Epidermal melanocyte (primary cell): ENCODE results near the gene GTF2H2C.
"Not testable (repeated sequence)": the region's sequence is repeated elsewhere in the genome, so short reads cannot be mapped to it uniquely, and the experiment has no call there.

Experiments used
- DNase-seq: peaks from one replicate; pipeline ENCODE4 v3.0.0; 2011; ENCODE audit warnings: low spot score; ENCODE audit not compliant: insufficient read length

The GTF2H2C gene

GRCh38 chr5:69559908-69560330, at the start of gene GTF2H2C:
GTF2H2C (plus strand) TSS chr5:69560191; CDS start chr5:69565133, 4,942 bp downstream.
- not testable (repeated sequence) for DNase-seq

- DNase-seq: no peak
These were observed 49.3 kb upstream of the GTF2H2C start for GRCh38 chr5:69510694-69511093.

- DNase-seq: no peak
These were observed 47.2 kb upstream of the GTF2H2C start for GRCh38 chr5:69512740-69513260.

DNA sequence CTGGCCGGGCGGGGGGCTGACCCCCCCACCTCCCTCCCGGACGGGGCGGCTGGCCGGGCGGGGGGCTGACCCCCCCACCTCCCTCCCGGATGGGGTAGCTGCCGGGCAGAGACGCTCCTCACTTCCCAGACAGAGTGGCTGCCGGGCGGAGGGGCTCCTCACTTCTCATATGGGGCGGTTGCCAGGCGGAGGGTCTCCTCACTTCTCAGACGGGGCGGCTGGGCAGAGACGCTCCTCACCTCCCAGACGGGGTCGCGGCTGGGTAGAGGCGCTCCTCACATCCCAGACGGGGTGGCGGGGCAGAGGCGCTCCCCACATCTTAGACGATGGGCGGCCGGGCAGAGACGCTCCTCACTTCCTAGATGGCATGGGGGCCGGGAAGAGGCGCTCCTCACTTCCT, 44.4 kb upstream of the GTF2H2C start:
- not testable (repeated sequence) for DNase-seq

GRCh38 chr5:69516769-69517168, 43.2 kb upstream of the GTF2H2C start:
- DNase-seq: no peak

- no peak for DNase-seq
These were observed 42.2 kb upstream of the GTF2H2C start for GRCh38 chr5:69517763-69518212.

- no peak for DNase-seq
These were observed 40.7 kb upstream of the GTF2H2C start for GRCh38 chr5:69519285-69519684.

- no peak for DNase-seq
These were observed 38.0 kb upstream of the GTF2H2C start for GRCh38 chr5:69522035-69522434.

- no peak for DNase-seq
These were observed 34.5 kb upstream of the GTF2H2C start for GRCh38 chr5:69525490-69525889.

DNA sequence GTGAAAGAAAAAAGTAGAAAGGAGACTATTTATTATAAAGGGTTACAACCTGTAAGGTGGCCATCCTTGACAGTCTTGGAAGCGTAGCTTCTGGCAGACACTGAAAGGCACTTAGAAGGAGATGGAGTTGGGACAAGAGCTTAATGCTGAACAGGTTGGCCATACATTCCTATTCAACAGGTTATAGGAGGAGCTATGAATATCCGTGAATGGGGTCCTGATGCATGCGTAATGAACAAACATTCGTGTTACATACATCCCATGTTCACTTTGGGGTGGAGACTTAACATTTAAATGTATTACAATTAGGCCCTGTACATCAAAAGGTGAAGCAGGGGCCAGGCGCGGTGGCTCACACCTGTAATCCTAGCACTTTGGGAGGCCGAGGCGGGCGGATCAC, 33.3 kb upstream of the GTF2H2C start:
- no peak for DNase-seq

DNA sequence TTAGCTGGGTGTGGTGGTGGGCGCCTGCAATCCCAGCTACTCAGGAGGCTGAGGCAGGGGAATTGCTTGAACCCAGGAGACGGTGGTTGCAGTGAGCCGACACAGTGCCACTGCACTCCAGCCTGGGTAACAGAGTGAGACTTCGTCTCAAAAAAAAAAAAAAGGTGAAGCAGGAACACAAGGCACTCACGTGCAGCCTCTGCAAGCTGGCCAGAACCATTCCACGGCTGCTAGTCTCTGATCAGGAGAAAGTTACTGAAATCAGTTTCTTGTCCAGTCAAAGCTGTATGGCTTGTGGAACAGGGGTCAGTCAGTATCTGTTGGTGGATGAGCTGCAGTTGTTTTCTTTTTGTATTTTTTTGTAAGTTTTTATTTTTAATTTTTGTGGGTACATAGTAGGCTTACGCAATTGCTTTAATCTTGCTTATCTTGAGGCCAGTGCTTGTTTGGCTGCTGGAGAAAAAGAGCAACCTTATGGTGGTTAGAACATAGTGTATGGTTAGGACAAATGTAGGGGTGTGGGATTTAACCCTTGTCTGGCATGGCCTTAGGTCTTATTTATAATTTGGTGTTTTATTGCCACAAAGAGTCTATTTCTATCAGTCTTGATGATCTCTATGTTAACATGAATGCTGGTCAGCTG, 32.7 kb upstream of the GTF2H2C start:
- no peak for DNase-seq

- no peak for DNase-seq
These were observed 32.0 kb upstream of the GTF2H2C start for GRCh38 chr5:69528035-69528434.

- no peak for DNase-seq
These were observed 31.4 kb upstream of the GTF2H2C start for GRCh38 chr5:69528609-69529008.

DNA sequence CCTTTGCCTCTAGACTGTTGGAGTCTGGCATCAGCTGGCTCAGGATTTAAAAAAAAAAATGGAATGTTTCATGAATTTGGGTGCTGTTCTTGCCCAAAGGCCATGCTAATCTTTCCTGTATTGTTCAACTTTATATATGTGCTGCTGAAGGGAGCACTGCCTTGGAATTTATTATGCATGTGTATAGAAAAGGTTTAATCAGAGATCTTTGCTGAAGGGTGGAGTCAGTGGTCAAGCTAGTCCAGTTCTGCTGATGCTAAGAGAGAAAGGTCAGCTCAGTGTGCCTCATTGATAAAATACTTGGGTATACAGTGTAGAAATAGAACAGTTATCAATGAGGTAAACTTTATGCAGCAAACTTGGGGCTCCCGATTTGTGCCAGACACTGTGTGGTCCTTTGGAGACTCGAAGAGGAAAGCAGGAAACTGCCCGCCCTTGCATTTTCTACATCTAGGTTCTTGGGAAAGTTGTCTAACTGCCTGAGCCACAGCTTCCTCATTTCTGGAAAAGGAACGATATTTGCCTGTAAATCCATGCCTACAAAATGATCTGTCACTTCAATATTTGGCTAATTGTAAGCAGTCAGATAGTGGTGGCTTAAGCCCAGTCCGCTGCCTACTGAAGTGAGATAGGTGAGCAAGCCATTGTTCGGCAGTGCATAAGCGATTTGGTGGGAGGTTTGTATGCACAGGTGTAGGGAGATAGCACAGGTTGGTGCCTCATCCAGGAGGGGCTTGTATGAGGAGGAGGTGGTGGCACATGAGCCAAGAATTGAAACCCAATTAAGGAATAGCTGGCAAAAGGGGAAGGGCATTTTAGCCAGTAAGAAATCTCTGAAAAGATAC, 29.2 kb upstream of the GTF2H2C start:
- no peak for DNase-seq

- no peak for DNase-seq
These were observed 28.6 kb upstream of the GTF2H2C start for GRCh38 chr5:69531406-69531801.

GRCh38 chr5:69537911-69538310, 22.1 kb upstream of the GTF2H2C start:
- not testable (repeated sequence) for DNase-seq

- not testable (repeated sequence) for DNase-seq
These were observed 21.3 kb upstream of the GTF2H2C start for GRCh38 chr5:69538735-69539134.

DNA sequence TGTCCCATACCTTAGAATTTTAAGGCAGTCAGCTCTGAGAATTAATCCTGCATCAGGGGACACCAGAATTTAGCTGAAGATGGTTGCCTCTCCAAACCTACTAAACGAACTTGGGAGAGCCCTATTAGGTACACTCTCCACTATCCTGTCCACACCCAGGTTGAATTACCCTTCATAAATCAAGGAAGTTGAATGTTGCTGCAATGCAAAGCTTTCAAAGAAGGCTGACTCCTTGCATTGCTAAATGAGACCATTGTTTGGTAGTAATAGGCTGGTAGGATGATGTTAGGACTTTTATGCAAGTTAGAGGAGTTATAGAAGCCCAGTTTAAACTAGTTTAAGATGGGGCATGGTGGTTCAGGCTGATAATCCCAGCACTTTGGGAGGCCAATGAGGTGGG, 18.6 kb upstream of the GTF2H2C start:
- not testable (repeated sequence) for DNase-seq

DNA sequence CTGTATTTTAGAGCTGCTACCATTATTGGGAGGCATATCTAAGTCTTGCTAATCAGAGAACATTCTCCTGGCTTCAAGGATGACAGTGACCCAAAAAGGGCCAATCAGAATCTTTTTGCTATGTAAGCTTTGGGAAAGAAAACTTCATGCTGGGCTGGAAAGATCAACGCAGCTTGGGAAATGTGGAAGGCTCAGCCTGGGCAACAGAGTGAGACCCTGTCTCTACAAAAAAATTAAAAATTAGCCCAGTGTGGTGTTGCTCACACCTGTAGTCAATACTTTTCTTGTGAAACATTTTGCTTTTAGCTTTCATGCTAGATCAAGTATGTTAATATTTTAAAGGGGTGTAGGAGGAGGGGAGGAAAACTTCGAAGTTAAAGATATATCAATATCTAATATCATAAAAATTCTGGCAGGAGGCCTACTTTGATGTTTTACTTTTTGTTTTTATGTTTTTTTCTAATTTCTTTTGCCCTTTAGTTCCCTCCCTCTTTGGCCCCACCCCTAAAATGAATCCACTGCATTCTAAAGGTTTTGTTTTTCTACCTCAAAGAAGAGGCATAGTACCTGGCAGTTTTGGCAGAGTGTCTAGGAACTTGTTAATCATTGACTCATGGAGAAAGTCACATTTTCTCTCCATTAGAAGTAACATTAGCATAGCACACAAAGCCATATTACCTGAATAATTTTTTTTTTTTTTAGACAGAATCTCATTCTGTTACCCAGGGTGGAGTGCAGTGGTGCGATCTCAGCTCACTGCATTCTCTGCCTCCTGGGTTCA, 17.0 kb upstream of the GTF2H2C start:
- DNase-seq: not testable (repeated sequence)

DNA sequence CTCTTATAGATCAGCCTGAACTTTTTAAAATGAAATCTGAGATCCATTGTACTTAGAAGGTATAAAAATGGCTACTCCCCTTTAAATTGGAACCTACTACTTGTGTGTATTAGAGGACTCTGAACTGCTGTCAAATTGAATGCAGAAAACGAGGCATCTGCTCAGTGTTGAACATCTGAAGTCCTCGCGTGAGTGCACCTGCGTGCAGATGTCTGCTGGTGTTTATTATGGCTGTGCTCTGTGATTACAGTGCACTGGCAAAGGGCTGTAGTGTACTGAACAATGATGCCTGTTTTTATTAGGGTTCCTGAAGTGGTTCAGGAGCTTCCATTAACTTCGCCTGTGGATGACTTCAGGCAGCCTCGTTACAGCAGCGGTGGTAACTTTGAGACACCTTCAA, 15.4 kb upstream of the GTF2H2C start:
- DNase-seq: not testable (repeated sequence)

DNA sequence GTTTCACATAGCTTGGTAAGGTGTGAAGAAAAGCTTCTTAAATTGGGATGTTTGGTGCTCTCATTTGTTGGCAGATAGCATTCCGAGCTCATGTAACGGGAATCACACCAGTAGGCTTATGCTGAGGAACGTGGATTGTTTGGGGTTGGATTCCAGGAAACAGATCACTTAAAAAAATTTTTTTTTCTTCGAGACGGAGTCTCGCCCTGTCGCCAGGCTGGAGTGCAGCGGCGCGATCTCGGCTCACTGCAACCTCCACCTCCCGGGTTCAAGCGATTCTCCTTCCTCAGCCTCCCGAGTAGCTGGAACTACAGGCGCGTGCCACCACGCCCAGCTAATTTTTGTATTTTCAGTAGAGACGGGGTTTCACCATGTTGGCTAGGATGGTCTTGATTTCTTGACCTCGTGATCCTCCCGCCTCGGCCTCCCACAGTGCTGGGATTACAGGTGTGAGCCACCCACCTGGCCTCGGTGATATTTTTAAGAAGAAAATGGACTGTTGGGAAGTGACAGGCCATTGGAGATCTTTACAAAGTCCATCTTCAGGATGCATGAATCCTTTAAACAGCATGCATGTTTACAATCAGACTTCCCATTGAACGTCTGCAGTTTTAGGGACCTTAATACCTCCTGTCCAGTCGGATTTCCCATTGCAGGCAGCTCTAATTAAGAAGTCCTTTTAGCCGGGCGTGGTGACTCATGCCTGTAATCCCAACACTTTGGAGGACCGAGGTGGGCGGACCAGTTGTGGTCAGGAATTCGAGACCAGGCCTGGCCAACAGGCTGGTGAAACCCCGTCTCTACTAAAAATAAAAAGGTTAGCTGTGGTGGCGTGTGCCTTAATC, 818 bp downstream of the GTF2H2C start:
- DNase-seq: not testable (repeated sequence)
